Stimulated activated CD8-positive, alpha-beta memory T cell treated with anti-CD3 and anti-CD28 coated beads, Interleukin-4, amount 100 ng/mL, for 48 hours (primary cell): ENCODE results near the gene PALLD.

ENCODE experiments used
- DNase-seq: peaks from one replicate; pipeline ENCODE4 v3.0.0-alpha.2; 2020

Gene PALLD

DNA sequence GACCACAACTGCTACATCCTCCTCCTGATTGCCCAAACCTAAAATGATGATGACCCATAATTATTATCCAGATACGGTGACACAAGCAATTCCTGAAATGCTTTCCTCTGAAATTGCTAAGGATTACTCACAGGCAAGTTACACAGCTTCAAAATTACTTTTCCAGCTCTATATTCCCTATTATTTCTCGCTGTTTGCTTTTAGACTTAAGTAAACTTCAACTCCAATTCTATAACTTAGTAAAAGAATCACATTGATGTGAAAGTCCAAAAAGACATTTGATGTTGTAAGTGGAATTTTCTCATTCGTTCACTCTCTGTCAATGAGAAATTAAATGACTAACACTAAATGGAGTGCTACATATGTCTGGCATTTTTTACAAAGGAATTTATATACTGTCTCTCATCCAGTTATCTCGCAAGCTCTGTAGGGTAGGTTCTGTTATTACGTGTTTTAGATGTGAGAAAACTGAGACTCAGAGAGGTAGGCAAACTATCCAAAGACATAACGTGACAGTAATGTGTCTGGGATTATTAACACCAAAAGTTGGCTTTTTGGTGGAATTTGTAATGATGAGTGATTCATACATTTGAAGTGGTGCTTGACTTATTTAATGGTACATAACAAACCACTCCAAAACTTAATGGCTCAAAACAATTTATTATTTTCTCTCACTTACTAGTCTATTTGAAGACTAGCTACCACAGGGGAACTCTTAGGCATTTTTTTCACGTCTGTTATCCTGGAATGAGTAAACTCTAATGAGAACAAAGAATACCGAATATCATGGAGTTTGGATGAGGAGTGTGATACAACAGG is 31.5 kb downstream of the PALLD start:
- DNase-seq = no peak

DNA sequence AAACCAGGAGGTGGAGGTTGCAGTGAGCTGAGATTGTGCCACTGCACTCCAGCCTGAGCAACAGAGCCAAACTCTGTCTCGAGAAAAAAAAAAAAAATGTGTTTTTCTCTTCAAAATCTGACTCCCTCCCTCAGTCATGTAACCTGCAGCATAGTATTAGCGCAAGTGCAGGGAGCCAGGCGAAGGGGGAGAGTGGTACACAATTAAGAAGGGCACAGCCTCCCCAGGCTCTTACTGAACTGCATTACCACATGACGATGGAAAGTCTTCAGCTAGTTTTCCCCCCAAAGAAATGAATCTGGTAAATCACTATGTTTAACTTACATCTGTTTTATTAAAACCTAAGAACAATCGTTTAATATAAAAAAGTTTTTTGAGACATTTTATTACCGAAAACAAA is 32.4 kb downstream of the PALLD start:
- no peak for DNase-seq

GRCh38 chr4:168531305-168531704 is 34.5 kb downstream of the PALLD start:
- no peak for DNase-seq

GRCh38 chr4:168534535-168534934 is 37.7 kb downstream of the PALLD start:
- no peak for DNase-seq

- DNase-seq = no peak
Measured at GRCh38 chr4:168535689-168536088, 38.8 kb downstream of the PALLD start.

DNA sequence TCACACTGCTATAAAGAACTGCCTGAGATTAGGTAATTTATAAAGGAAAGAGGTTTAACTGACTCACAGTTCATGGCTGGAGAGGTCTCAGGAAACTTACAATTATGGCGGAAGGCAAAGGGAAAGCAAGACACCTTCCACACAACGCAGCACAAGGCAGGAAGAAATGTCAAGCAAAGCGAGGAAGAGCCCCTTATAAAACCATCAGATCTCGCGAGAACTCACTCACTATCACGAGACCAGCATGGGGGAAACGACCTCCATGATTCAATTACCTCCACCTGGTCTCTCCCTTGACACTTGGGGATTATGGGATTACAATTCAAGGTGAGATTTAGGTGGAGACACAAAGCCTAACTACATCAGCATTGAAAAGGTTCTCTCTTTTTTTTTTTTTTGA is 39.6 kb downstream of the PALLD start:
- DNase-seq = no peak

DNA sequence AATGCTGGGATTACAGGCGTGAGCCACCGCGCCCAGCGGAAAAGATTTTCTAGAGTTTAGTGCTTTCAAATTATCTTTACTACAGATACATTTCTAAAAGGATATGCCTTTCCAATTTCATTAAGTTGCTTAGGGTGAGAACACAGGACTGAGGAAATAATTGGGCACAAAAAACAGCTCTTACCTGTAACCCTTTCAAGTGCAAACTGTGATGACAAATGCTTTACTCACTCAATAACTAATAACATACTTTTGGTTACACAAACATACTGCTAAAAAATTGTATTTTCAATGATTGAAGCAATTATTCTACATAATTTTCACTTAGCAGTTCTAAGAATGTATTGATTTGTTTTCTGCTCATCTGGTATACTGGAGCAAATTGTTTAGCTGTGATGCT is 40.2 kb downstream of the PALLD start:
- no peak for DNase-seq

DNA sequence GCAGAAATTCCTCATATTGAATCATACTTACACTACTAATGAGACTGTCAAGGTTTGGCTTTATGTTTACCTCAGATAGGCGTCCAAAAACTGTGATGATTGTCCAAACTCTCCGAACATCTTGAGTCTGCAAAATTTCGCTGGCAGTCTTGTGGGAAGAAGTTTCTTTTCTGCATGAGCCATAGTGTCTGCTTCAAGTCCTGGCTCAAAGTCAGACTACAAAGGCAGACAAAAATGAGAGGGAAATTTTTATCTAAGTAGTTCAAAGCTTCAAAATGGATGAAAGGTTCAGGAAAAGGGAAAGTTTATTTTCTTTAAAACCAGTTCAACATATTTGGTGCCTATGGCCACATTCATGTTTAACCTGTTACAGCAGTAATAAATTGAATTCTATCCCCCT is 40.7 kb downstream of the PALLD start:
- no peak for DNase-seq

DNA sequence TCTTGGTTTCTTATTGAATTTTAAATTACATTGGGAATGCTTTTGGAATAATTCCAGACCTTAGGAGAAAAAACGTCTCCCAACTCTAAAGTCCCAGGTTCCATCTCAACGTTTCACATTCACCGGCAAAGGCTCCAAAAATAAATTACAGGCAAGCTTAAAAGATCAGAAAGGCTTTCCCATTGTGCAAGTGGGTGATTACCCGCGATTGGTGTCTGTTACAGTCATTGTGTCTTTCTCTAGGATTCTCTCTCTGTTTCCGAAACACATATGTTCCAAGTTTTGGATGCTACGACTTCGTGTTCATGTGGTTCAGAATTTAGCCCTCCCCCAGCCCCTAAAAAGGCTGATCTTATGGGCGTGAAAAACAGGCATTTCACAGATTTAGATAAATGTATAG is 41.8 kb downstream of the PALLD start:
- no peak for DNase-seq

DNA sequence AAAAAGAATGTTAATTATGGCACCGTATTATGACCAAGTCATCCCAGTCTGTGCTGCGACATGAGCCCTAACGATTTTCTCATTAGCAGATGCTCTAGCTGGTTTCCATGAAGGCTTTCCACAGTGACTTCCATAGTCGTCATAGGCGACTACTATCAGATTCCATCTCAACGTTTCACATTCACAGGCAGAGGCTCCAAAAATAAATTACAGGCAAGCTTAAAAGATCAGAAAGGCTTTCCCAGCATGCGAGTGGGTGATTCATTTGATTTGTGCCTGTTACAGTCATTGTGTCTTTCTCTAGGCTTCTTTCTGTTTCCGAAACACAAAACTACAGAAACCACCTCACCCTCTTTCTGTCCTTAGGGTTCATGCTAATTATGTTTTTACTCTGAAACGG is 43.2 kb downstream of the PALLD start:
- no peak for DNase-seq

- no peak for DNase-seq
Measured at GRCh38 chr4:168540503-168541265, 43.8 kb downstream of the PALLD start.

DNA sequence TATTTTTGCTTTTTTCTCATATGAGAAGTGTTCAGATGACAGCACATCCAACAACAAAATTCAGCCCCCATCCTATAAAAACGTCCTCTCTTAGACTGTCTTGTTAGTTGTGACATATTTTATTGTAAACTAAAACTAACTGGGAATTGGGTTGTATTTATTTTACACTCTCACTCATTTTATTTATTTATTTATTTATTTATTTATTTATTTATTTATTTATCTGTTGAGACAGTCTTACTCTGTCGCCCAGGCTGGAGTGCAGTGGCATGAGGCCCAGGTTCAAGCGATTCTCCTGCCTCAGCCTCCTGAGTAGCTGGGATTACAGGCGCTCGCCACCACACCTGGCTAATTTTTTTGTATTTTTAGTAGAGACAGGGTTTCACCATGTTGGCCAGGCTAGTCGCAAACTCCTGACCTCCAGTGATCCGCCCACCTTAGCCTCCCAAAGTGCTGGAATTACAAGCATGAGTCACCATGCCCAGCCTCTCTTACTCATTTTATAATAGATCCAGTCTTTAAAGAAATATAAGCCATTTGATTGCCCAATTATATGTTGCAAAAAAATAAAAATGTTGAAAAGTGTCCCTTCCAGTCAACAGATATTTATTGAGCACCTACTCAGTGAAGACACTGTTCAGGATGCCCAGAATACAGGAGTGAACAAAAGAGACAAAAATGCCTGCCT is 44.6 kb downstream of the PALLD start:
- no peak for DNase-seq

DNA sequence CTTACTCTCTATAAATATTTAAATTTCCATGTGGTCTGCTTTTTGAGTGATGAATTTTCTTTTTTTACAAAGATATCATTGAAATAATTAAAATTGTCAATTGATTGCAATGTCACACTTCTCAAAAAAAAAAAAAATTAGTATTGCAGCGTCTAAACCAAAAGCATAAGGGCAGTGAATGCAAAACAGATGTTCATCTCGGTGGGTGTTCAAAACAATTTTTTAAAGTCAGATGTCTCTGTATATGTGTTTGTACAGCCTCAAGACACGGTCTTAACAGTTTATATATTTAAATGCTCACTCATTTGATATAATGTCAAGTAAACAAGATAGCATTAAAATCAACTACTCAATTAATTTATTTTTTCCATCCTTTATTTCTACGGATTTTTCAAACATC is 52.3 kb downstream of the PALLD start:
- DNase-seq = no peak

DNA sequence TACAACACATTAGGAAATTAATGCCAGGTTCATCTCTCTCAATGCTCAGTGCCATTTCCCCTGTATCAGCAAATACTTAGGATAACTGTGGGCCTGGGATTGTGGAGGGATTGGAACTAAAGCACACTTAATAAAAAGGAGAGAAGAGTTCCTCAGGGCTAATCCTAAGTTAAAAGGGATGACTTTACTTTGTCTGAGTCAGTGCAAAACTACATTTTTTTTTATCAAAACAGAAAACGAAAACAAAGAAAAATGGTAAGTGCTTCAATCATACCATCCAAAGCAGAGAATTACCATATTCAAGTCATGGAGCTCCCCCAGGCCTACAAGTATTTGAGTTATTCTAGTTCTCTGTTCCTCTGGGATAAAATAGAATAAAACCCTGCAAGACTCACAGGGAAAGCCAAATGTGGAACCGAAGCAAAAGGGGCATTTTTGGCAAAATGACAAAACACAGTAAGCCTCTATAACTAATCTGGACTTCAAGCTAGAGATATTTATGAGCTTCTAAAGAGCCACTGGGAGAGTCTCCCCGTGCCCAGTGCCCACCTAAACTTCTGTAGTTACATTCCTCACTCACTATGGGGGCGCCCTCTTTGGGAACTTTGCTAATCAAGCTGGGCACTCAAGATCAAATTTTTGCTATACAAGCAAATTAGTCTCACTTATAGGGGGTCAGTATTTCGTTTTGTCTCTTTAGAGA is 53.4 kb downstream of the PALLD start:
- no peak for DNase-seq

DNA sequence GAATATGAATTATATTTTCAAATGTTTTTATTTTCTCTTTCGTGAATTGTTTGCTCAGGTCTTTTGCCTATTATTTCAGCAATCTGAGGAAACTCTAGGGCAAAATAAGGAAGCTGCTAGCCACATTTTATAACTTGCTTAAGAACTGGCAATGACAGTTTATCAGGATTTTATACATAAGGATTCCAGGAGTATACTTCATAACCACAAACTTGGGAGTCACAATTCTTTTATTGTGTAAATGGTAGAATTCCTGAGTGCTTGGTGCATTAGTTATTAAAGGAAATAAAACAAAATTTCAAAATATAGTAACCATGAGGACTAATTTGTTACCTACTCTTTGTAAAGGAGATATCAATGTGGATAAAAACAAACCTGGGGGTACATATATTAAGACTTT is 54.4 kb downstream of the PALLD start:
- no peak for DNase-seq

DNA sequence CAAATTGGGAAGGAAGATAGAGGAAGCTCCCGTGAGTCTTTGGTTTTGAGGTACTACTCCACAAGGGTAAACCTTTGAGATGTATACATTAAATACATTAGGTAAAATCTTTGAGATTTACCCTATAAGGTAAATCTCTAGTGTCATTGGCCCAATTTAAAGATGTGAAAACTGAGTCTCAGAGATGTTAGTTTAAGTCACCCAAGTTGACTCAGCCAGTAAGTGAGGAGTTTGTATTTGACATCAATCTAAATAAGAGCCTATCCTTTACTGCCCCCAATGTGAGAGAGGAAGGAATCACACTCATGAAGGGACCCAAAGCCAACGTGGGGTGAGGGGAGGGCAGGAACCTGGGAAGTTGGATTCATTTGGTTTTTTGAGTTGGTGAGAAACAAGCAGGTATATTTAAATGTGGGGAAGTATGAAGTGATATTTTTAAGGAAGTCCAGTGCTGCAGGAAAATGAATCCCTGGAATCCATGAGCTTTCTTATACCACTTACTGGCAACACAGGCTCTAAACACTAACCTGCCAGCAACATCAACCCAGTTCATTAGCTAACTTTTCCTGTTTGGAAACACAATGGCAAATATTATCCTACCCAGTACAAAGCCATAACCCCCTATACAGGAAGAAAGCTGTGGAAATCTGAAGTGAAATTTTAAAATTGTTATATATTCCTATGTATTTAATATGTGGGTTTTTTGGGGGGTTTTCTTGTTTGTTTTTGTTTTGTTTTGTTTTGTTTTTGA is 55.3 kb downstream of the PALLD start:
- no peak for DNase-seq

GRCh38 chr4:168553714-168554370 is 57.0 kb downstream of the PALLD start:
- DNase-seq = no peak

DNA sequence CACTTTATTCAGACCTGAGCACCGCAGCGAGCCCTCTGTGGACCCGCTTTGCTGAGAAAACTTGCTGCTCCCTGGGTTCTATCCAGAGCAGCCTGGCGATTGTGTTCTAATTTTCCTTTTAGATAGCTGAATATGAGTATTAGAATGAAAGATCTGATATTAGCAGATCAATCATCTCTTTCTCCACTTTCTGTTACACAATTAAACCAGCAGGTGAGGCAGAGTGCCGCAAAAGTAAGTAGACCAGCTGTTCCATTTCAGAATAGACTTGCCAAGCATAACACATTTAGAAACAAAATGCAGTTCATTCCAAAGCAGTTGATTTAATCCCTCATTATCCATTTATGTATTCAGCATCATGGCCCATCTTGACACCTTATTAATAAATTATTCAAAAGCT is 58.6 kb downstream of the PALLD start:
- no peak for DNase-seq

DNA sequence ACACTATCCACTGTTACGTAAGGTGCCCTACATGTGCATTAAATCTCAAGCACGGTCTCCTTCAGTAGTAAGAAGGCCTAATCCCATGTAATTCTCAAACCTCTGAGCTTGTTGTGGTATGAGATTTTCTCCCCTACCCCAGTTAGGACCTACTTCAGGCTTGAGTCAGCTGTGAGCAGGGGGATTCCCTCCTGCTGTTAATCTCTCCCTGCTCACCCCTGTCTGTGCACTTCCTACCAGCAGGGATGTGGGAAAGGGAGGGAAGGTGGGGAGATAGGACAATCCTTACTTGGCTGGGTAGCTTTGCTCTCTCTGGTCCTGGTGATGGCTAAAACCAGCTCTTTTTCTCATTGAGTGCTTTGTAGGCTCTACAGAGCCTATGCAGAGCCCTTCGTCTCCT is 60.8 kb downstream of the PALLD start:
- DNase-seq = no peak

- no peak for DNase-seq
Measured at GRCh38 chr4:168558599-168558998, 61.7 kb downstream of the PALLD start.

DNA sequence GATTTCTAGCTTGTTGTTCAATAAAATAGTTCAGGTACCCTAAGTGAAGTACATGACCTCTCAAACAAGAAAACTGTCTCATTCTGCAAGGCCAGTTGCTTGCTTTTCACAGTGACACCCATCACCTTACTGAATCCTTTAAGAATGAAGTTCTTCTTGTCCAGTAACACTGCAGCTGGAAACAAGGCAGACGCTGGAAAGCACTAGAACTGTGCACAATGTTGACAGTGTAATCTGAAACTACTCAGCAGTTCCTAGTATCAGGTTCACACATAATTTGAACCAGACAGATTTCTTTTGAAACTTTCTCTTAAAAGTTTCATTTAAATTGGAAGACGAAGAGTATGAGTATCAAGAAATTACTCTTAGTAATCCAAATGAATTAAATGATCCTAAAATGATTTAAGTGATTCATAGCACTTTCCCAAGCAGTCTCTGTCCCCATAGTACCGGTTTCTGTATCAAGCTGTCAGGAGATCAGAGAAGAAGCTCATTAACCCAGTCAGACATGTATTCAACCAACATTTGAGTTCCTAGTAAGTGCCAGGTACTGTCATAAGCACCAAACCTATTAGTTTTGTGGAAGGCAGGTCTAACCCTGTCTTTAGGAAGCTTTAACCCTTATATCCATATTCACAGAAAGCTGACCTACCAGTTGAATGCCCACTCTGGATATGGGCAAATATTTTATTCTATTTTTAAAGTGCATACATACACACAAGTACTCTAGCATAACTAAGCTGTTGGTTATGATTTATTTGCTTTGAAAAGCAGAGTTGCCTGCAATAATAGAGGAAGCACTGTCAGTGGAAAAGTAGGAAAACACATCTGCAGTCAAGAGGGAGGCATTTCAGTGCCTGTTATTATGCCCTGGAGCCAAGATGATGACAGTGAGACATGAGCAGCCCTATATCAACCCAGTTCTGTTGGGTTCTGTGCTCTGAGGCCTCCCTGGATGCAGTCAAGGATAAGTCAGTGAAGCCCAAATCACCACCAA is 63.6 kb downstream of the PALLD start:
- no peak for DNase-seq
